Embryonic facial prominence (tissue), 1 donor: Measurements from ENCODE around the gene NSG2.
"Not testable (repeated sequence)": the region's sequence is repeated elsewhere in the genome, so short reads cannot be mapped to it uniquely, and the experiment has no call there.

Experiments
- DNase-seq: peaks from one replicate; pipeline ENCODE4 v3.0.0-alpha.2; 2016; ENCODE audit errors: extremely low spot score

The NSG2 gene

DNA sequence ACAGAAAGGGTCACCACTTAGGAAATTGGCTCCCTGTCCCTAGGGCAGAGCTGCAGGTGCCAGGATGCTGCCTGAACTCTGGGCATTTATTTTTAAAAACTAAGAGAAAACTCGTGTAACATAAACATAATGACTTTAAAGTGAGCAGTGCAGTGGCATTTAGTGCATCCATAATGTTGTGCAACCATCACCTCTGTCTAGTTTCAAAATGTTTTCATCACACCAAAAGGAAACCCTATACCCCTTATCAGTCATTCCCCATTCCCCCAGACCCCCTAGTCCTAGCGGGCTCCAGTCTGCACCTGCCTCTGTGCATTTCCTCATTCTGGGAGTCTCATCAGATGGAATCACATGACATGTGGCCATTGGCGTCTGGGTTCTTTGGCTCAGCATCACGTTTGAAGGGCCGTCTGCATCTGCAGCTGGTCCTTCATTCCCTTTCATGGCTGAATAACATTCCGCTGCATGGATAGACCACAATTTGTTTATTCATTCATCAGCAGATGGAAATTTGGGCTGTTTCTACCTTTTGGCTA, 55.8 kb downstream of the NSG2 start:
- no peak for DNase-seq

DNA sequence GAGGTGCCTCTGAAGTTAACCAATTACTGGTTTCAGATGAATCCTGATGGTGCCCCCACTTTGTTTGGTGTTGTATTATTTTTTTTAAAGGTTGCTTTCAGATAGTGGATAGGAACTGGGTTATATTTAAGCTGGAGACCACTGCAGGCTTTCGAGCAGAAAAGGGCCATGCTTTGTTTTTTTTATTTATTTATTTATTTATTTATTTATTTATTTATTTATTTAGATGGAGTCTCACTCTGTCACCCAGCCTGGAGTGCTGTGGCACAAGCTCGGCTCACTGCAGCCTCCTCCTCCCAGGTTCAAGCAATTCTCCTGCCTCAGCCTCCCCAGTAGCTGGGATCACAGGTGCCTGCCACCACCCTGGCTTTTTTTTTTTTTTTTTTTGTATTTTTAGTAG, 57.1 kb downstream of the NSG2 start:
- not testable (repeated sequence) for DNase-seq

DNA sequence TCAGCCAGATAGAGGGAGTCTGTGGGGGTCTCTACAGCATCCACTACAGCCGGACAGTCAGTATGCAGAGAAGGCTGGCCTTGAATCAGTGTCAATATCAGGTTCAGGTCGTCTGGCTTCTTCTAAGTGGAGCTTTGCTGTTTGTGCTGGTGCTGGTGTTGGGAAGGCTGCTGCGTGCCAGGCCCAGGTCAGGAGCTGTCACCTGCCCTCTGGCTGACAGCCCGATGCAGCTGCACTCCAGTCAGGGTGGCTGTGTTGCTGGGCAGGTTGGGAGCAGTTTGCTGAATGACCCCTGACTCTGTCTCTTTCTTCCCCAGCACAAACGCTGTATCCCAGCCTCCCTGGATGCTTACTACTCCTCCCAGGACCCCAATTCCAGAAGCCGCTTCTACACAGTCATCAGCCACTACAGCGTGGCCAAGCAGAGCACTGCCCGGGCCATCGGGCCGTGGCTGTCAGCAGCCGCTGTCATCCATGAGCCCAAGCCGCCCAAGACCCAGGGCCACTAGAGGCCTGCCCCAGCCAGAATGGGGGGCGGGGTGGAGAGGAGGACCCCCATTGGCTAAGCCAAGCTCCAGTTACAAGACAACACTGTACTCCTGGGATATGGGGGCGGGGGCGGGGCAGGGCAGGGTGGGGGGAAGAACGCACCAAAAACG, 61.6 kb downstream of the NSG2 start:
- DNase-seq, result no peak

DNA sequence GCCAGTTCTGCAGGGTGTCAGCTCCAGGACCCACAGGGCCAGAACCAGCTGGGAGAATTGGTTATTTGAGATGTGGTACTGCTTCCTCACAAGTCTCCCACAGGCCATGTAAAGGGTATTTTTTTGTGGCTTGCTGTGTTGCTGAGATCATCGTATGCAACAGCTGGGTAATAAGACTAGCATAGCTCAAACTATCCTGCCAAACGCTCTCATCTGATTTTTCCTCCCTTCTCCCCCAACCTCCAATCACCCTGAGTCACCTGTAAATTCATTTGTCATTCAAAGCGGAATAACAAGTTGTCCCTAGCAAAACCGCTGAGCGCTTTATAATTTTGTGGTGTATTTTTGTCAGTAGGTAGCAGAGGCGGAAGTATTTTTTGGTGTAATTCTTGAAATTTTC, 63.2 kb downstream of the NSG2 start:
- no peak for DNase-seq

DNA sequence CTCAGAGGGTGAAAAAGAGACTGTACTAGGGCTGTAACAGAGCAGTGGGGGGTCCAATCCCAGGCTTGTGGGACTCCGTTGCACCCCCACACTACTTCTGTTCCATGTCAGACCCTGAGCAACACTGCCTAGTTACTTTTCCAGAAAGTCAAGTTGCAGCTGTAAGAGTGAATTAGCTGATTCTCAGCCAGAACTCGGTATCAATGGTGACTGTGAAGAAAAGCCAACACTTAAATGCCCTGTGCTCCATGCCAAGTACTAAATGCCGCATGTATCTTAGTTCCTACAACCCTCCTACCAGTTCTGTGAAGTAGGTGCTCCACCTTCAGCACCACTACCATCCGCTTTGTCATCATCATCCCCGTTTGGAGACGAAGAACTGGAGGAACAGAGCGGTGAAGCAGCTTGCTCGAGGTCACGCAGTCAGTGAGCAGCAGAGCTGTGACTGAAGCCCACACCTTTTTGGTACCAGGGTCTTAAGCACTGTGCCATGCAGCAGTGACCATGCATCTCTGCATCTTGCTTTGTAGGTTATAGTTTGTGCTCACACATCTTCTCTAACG, 64.3 kb downstream of the NSG2 start:
- no peak for DNase-seq

DNA sequence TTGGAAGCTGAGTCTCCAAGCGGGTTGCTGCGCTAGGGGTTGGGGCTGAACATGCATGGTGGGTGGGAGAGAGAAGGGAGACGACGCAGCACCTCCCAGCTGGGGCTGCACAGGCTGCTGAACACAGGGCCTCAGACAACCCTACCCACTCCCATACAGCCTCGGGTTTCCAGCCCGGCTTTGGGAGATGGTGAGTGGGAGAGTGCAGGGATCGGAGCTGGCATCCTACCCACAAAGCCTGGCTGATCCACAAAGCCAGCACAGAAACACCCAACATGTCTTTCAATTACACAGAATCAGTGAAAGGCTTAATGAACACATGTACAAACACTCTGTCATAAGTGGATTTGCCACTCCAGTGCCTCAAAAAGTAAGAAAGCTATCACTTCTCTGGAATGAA, 64.8 kb downstream of the NSG2 start:
- DNase-seq, result no peak

DNA sequence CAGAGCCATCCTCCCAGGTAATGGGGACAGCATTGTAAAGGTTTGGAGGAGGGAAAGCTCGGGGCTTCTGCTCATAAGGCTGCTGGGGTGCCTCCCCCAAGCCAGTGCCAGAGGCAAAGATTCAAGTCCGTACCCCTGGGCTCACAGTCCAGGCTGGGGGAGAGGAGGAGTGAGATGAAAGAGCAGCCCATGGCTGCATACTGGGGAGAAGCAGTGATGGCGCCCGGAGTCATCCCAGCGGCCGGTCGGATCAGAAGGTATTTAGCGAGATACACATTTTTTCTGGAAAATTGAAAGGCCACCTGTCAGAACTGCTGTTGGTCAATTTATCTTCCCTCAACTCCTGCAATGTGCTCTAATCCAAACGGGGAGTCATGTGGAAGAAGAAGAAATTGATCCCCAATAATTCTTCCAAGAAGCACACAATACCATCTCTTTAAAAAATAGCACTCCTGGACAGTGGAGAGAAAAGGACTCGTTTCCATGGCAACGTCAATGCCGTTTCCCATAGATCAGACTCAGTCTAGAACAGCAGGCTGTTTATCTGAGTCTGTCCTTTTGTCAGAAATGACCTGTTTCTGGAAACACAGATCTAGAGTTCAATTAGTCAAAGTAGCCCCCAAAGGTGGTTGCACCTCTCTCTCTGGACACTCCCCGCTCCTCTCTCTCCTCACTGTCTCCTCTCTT, 65.9 kb downstream of the NSG2 start:
- DNase-seq, result no peak

DNA sequence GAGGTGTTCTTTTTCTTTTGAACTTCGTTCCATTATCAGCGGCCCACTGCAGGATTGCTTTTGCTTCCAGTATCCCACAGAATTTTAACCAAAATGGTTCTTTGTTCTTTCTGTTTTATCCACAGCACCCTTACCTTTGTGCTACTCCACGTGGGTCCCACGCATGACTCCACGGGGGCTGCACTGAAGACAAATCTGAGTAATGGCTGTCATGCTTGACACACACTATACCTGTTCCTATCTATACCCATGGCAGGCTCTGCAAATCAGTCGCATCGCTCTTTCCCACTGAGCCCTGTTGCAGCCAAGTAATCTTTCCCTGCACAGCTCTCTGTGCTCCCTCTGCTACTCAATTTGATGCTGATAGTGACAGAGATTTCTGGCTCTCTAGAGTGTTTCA, 69.7 kb downstream of the NSG2 start:
- DNase-seq, result no peak

DNA sequence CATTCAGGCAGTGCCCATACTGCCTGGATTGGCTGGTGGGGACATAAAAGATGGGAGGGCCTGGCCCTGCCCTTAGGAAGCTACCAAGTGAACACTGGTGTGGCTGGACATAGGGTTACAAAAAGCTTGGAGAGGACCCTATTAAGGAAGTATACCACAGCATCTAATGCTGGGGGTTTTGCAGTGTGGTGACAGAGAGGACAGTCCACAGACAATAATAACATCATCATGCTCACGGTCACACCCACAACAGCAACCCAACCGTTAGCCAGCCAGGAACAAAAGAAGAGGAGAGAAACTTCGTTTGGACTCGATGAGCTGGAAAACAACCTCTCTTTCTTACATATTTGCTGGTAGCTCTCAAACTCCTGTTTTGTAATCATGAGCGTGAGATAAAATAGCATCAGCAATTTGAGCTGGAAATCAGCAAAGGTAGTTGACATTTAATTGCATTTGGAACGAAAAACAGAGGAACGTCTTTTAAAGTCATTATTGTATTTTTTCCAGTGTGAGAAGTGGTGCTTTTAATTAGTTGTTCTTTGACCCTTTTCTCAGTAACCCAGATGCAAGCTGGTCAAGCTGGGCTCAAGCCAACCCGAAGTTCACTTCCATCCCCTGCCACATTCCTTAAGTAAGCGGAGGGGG, 73.4 kb downstream of the NSG2 start:
- no peak for DNase-seq

DNA sequence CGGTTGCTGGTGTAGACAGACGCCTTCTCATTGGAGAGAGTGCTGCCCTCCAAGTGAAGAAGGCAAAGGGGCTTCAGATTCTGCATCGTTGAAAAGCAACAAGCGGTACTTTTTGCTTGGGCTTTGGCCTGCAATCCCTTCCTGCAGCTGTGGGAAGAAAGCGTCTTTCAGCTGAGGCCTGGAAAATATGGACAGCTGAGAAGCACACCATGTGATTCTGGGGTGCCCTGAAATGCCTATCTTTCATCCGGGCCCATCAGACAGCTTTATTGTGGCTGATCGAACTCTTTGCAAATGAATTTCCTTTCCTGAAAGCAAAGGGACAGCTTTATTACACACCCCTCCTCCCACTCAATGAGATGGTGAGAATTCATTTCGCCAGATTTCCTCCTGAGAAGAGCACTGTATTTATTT, 74.0 kb downstream of the NSG2 start:
- no peak for DNase-seq

DNA sequence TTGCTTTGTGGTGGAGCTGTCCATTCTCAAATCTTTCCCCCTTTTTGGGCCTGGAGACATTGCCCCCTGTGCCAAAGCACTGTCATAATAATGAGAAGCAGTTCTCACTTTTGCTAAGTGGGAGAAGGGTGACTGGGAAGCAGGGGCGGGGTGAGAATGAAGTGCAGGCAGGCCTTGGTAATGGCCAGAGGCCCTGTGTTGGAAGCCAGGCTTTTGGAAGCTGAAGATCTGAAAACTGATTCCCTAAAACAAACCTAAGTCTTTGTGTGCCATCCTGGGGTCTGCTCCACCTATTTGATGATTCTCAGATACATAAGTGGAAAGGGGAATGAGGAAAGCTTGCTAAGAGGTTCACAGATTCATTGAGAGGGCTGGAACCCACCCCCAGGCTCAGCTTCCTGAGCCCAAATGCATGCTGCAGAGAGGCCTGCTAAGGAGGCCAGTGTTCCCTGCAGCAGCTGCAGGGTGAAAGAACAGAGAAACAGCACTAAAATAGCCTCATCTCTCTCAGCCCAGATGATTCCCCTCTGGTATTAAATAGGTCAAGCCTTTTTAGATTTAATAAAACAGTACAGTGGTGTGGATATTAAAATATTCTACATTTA, 75.0 kb downstream of the NSG2 start:
- DNase-seq, result no peak

DNA sequence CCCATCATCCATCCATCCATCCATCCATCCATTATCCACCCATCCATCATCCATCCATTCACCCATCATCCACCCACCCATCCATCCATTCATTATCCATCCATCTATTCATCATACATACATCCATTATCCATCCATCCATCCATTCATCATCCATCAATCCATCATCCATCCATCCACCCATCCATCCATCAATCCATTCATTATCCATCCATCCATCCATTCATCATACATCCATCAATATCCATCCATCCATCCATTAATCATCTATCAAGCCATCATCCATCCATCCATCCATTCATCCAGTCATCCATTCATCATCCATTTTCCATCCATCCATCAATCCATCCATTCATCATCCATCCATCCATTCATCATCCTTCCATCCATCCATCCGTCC, 89.0 kb downstream of the NSG2 start:
- no peak for DNase-seq

DNA sequence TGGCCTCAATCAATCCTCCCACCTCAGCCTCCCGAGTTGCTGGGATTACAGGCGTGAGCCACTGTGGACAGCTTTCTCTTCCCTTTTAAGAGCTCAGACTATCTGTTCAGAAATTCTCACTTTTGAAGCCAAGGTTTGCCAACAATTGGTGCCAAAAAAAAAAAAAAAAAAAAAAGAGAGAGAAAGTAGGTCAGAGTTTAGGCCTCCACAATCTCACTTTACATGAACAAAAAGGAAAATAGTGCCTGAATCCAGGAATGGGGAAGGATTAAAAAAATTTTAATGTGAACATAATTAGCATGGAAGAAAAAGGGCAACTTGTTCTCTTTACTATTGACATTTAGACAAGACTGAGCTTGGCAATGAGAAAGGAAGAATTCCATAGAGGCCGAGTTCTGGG, 94.1 kb downstream of the NSG2 start:
- no peak for DNase-seq

DNA sequence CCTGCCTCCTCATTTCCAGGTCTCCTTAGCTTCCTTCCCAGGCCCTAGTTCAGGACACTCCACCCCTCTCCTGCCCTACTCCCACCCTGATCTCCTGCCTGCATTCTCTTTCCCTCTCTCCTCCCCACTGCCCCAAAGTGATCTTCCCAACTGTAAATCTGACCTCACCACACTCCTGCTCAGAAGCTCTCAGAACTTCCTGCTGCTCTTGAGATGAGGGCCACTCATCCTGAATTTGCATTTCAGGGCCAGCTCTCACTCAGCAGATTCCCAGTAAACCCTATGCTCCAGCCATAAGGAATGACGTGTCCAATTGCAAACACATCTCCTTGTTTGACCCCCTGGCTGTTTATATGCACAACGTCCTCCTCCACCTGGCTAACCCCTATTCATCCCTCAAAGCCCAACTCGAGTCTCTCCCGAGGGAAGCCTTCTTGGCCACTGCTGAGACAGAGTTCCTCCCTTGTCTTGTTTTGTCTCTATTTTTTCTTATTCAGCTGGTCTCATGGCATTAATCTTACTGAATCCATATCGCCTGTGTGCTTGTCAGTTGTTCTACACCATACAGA, 95.0 kb downstream of the NSG2 start:
- DNase-seq, result no peak

DNA sequence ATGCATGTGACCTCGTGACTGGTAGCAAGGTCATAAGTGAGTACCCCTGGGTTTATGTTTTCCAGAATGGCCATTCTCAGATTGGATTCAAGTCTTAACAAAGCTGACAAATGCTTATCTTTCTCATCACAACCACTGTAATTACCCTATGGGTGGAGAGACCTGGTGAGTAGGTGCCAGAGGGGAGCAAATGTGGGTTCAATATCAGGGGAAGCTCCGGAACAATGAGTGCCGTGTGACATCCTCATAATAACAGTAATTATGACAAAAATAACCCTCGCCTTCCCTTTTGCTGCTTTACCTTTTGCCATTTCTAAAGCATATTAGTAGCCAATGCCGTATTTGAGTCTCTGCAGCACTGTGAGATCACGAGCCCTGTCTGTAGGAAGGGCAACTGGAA, 95.9 kb downstream of the NSG2 start:
- no peak for DNase-seq

DNA sequence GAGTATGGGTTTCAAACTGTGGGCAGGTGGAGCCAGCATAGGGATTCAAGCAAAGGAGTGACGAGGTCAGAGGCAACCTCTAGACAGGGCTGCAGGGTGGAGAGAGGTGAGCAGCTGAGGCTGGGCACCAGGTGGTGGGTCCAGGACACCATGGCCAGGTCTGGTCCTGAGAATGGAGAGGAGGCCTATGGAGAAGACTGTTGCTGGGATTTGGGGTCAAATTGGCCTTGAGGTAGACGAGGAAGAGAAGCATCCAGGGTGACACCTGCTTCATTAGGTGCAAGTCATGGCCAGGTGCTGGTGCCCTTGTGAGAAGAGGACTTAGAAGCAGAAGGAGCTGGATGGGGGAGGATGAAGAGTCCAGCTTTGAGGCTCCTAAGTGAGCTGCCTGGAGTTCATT, 99.6 kb downstream of the NSG2 start:
- DNase-seq, result no peak

DNA sequence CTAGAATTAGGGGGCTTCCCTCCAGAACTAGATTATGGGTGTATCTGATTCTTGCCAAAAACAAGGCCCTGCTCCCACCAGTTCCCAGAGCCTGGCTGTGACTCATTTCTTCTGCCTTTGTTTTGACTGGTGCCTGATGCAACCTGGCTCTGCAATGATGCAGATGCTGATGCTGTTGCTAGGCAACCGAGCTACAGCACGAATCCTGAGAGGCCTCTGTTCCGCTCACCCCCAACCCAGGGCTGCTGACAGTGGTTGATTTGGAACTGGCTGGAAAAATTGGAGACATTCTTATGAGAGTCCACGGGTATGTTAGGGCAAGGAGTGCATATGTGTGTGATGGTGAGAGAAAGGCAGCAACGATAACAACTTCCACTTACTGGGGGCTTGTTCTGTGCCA, 100.3 kb downstream of the NSG2 start:
- no peak for DNase-seq

DNA sequence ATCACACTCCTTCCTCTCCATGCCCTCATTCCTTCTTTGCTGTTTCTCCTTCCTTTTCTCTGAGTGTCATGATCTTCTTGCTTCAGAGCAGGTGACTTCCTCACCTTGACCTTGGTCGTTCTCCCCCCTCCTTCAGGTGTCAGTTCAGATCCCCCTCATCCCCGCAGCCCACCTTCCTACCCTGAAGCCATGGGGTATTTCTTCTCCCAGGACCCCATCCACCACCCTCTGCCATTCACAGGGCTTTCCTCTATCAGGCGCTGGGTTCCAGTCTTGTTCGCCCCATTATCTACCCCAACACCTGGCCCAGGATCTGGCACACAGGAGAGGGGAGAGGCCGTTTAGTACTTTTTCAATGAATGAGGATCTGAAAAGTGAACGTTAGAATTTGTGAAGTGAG, 101.0 kb downstream of the NSG2 start:
- no peak for DNase-seq

DNA sequence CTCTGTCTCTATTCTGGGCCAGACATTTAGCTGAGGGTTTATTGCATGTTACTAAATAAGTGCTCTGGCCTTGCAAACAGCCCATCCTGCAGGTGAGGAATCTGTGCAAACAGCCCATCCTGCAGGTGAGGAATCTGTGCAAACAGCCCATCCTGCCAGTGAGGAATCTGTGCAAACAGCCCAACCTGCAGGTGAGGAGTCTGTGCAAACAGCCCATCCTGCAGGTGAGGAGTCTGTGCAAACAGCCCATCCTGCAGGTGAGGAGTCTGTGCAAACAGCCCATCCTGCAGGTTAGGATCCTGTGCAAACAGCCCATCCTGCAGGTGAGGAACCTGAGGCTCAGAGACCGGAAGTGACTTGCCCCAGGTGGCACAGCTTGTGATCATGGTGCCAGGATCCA, 101.5 kb downstream of the NSG2 start:
- DNase-seq, result not testable (repeated sequence)

DNA sequence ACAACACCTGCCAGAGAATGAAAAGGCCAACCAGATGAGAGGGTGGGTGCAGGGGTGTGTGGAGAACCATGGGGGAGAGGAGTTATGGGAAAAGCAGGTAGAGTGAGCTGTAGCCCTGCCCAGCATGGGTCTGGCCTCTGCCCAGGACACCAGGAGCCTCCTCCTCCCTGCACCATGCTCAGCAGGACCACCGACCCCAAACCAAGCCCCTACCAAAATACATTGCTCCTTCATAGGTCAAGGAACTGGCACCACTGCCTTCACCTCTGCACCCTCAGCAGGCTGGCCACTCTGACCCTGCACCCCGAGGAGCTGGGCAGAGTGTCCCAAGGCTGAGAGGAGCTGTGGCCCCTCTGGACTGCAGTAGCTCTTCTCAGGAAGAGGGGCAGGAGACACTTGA, 102.0 kb downstream of the NSG2 start:
- DNase-seq, result no peak

DNA sequence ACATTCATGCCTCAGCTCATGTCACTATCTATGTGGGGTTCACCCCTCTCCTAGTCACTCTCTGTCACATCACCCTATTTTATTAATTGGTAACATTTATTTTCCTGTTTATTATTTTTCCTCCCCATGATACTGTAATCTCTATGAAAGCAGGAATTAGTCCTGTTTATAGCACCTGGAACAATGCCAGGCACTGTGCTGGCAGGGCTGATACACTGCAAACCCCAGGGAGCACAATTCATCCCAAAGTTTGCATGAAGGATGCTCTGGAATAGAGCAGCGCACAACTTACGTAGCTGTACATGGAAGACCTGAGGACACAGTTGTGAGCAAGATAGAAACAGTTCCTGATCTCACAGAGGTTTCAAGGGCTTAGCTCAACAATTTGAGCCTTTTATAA, 103.2 kb downstream of the NSG2 start:
- DNase-seq, result no peak

DNA sequence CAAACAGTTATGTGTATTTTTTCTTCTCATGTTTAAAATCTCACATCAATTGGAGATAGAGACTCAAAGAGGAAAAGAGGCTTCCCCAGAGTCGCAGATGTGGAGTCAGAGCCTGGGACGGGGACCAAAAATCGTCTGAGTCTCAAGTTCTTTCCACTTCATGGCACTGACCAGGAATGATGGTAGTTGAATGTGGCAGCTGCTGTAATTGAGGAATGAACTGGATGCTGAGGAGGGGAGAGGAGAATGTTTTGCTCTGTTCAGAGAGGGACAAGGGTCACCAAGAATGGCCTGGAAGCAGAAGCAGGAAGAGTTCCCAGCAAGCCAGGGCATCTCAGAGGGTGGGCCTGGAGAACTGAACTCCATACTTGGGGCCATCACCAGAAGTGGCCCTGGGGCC, 103.9 kb downstream of the NSG2 start:
- DNase-seq, result no peak
